PFSK-1 (cell line): ENCODE data around the gene SLC7A6OS.

Source experiments
- FOXP2 ChIP-seq: optimal IDR thresholded peaks from 2 replicates; pipeline ENCODE3; 2011; ENCODE audit warnings: borderline replicate concordance, control low read depth, inconsistent platforms; ENCODE audit not compliant: insufficient read depth; ENCODE audit errors: extremely low read length, extremely low read depth
- POLR2AphosphoS5 ChIP-seq: IDR thresholded peaks from 2 replicates; pipeline ENCODE4 v1.6.1; 2012; ENCODE audit warnings: low read depth, mild to moderate bottlenecking, control low read depth, low read length, moderate library complexity
- REST ChIP-seq, 2 experiments: IDR thresholded peaks; 2 replicates each; pipeline versions ENCODE4 v1.6.1 to v1.8.0; 2011 to 2012; ENCODE audit warnings: low read depth in 2 of 2, low read length in 2 of 2, control low read depth in 1 of 2, inconsistent platforms in 1 of 2, mild to moderate bottlenecking in 1 of 2, moderate library complexity in 1 of 2; ENCODE audit not compliant: insufficient read depth in 1 of 2
- TAF1 ChIP-seq: IDR thresholded peaks from 2 replicates; pipeline ENCODE4 v1.6.1; 2012; ENCODE audit warnings: low read length, control low read depth, borderline replicate concordance; ENCODE audit not compliant: insufficient read depth

- TF ChIP-seq TAF1 (no peak), FOXP2 (no peak), REST (IDR thresholded peaks at IDR 0.05; ENCODE audit: insufficient read depth in 1 of 2, low read depth in 2 of 2, low read length in 2 of 2) (no peak), POLR2AphosphoS5 (no peak)
Observed at GRCh38 chr16:68356249-68356918, 45.6 kb upstream of the SLC7A6OS start.
